OCI-LY7 (cell line): Measurements from ENCODE around the gene CCIN.

ENCODE experiments used
- EZH2phosphoT487 ChIP-seq: fragments of 200-600 bp; sonication (generic); IDR thresholded peaks from 2 replicates; pipeline ENCODE4 v1.6.1; 2018; ENCODE audit warnings: low read depth, borderline replicate concordance, mild to moderate bottlenecking, mixed run types, antibody characterized with exemption, low read length, moderate library complexity, mixed read lengths
- TF ChIP-seq, protein P1 (sequence below): fragments of 200-600 bp; sonication (generic); conservative IDR thresholded peaks from 2 replicates; pipeline ENCODE4 v1.5.1; 2014; ENCODE audit warnings: mild to moderate bottlenecking, antibody characterized with exemption, low read length, moderate library complexity, mixed read lengths

DNA sequence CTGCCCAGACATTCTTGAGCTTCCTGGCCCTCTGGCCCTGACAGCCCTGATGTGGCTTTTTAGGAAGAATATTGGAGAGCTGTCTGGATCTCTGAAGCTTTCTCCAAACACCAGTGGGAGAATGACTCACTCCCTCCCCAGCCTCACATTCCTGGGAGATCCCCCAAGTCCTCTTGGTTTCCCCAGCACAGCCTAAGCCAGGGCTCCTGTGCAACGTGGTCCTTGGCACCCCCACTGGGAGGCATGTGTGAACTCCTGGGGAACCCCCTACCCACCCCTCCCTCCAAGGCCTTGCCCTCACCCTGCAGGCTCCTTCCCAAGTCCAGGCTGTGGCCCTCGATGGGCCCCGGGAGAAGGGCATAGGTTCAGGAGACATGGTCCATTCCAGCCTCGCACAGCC lies 20.0 kb upstream of the CCIN start:
- TF ChIP-seq EZH2phosphoT487, result no peak
- TF ChIP-seq, protein P1, sequence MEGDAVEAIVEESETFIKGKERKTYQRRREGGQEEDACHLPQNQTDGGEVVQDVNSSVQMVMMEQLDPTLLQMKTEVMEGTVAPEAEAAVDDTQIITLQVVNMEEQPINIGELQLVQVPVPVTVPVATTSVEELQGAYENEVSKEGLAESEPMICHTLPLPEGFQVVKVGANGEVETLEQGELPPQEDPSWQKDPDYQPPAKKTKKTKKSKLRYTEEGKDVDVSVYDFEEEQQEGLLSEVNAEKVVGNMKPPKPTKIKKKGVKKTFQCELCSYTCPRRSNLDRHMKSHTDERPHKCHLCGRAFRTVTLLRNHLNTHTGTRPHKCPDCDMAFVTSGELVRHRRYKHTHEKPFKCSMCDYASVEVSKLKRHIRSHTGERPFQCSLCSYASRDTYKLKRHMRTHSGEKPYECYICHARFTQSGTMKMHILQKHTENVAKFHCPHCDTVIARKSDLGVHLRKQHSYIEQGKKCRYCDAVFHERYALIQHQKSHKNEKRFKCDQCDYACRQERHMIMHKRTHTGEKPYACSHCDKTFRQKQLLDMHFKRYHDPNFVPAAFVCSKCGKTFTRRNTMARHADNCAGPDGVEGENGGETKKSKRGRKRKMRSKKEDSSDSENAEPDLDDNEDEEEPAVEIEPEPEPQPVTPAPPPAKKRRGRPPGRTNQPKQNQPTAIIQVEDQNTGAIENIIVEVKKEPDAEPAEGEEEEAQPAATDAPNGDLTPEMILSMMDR, result no peak
